Endothelial cell of umbilical vein (primary cell): Measurements from ENCODE around the gene TBPL1. TPM values are rescaled to one million over a fixed set of nuclear protein-coding genes. Genes with fewer than 3 reads are reported as not detected.

Experiments used
- BruUV-seq: library from RNA; stranded (reverse); fragments of 400-500 nt; replicated peaks from 2 replicates; lab custom pipeline; 2021; lab: Mats Ljungman, UMichigan
- CTCF ChIA-PET: fragments of 300-600, 350-600 bp; sonication (Branson Sonifier 250); formaldehyde crosslinking; loops from one replicate; lab custom pipeline; 2021; ENCODE audit warnings: antibody characterized with exemption, inconsistent platforms; lab: Charles Lee
- POLR2A ChIA-PET: fragments of 300-600, 350-600 bp; sonication (Branson Sonifier 250); formaldehyde crosslinking; loops from one replicate; lab custom pipeline; 2021; ENCODE audit warnings: antibody characterized with exemption, inconsistent platforms; lab: Charles Lee
- DNase-seq: peaks from one replicate; pipeline ENCODE4 v3.0.0-alpha.2; 2011; ENCODE audit warnings: low read depth, low spot score
- FAIRE-seq: peaks from 2 replicates; lab custom pipeline; 2011; peaks lifted over from hg19 to GRCh38; lab: Jason Lieb, UNC
- H2AFZ ChIP-seq: 2 replicates; pipeline ENCODE4 v1.6.0; 2012; ENCODE audit warnings: low read depth, low read length, control low read depth, inconsistent platforms
- H3K27ac ChIP-seq: 2 replicates; pipeline ENCODE4 v1.5.1; 2011; ENCODE audit warnings: low read depth, mild to moderate bottlenecking, control low read depth, low read length, moderate library complexity; ENCODE audit not compliant: insufficient read depth
- H3K27me3 ChIP-seq, 2 experiments: 2 replicates each; pipeline versions ENCODE4 v1.6.0 to v1.6.1; 2011; ENCODE audit warnings: low read length in 2 of 2, mixed read lengths in 1 of 2; ENCODE audit not compliant: control insufficient read depth in 2 of 2, insufficient read depth in 2 of 2
- H3K36me3 ChIP-seq, 2 experiments: 2 replicates in 1 of 2; 3 replicates in 1 of 2; pipeline ENCODE4 v1.5.1; 2011; ENCODE audit warnings: low read length in 2 of 2, mild to moderate bottlenecking in 1 of 2, moderate library complexity in 1 of 2; ENCODE audit not compliant: control insufficient read depth in 2 of 2, insufficient read depth in 2 of 2; ENCODE audit errors: extremely low read depth in 1 of 2
- H3K4me1 ChIP-seq: 3 replicates; pipeline ENCODE4 v1.5.1; 2011; ENCODE audit warnings: mild to moderate bottlenecking, low read length; ENCODE audit not compliant: control insufficient read depth, insufficient read depth; ENCODE audit errors: extremely low read depth
- H3K4me2 ChIP-seq: 2 replicates; pipeline ENCODE4 v1.6.1; 2011; ENCODE audit warnings: low read length, control low read depth, mixed read lengths; ENCODE audit not compliant: insufficient read depth
- H3K4me3 ChIP-seq, 3 experiments: fragments of 200-600 bp in 1 of 3; sonication (generic), shearing (Covaris generic) in 1 of 3; replicated peaks in 1 of 3; 2 replicates each; pipeline ENCODE4 v1.5.1; 2011 to 2016; ENCODE audit warnings: control low read depth in 3 of 3, low read length in 3 of 3, mild to moderate bottlenecking in 2 of 3, inconsistent platforms in 1 of 3, low read depth in 1 of 3, moderate library complexity in 1 of 3; ENCODE audit not compliant: insufficient read depth in 1 of 3
- H3K79me2 ChIP-seq: 2 replicates; pipeline ENCODE4 v1.6.0; 2012; ENCODE audit warnings: low read length, inconsistent platforms; ENCODE audit not compliant: control insufficient read depth, insufficient read depth
- H3K9ac ChIP-seq: replicated peaks from 2 replicates; pipeline ENCODE3; 2011; ENCODE audit warnings: low read length, control low read depth; ENCODE audit not compliant: insufficient read depth; ENCODE audit errors: extremely low read depth
- H3K9me1 ChIP-seq: replicated peaks from 3 replicates; pipeline ENCODE4 v1.6.0; 2011; ENCODE audit warnings: mild to moderate bottlenecking, low read length; ENCODE audit not compliant: control insufficient read depth, insufficient read depth; ENCODE audit errors: extremely low read depth
- H3K9me3 ChIP-seq: replicated peaks from 2 replicates; pipeline ENCODE4 v1.5.1; 2012; ENCODE audit warnings: low read length, inconsistent platforms; ENCODE audit not compliant: control insufficient read depth, insufficient read depth
- H4K20me1 ChIP-seq: replicated peaks from 2 replicates; pipeline ENCODE3; 2011; ENCODE audit warnings: mild to moderate bottlenecking, low read length; ENCODE audit not compliant: control insufficient read depth, insufficient read depth; ENCODE audit errors: extremely low read depth
- FOS ChIP-seq: IDR thresholded peaks from 2 replicates; pipeline ENCODE4 v1.6.1; 2011; ENCODE audit warnings: mild to moderate bottlenecking, low read length, moderate library complexity, borderline replicate concordance; ENCODE audit not compliant: insufficient read depth
- GATA2 ChIP-seq: IDR thresholded peaks from 2 replicates; pipeline ENCODE4 v1.7.0; 2011; ENCODE audit warnings: low read depth, mild to moderate bottlenecking, moderate library complexity, mixed read lengths, low read length; ENCODE audit not compliant: insufficient read length, insufficient read depth
- JUN ChIP-seq: IDR thresholded peaks from 2 replicates; pipeline ENCODE4 v1.6.1; 2011; ENCODE audit warnings: borderline replicate concordance, low read depth; ENCODE audit not compliant: insufficient read length, insufficient read depth
- MYC ChIP-seq: IDR thresholded peaks from one replicate; pipeline ENCODE4 v1.6.1; 2011; ENCODE audit warnings: mild to moderate bottlenecking, low read depth, low read length
- dilution Hi-C: fragments of 300-500 bp; cut with MboI; formaldehyde crosslinking; loops from one replicate; pipeline ENCODE4 v1.15.0; 2019; ENCODE audit warnings: low sequenced_read_pairs; ENCODE audit not compliant: extremely low pct_ligation_motif_present
- intact Hi-C: fragments of 100-400 bp; cut with micrococcal nuclease; formaldehyde crosslinking; loops from one replicate; pipeline ENCODE4 v1.10.0; 2022
- polyA plus RNA-seq, 4 experiments: library from polyadenylated mRNA; depleted of rRNA in 3 of 4; stranded (reverse) in 3 of 4; unstranded in 1 of 4; fragments of >200 nt; gene quantifications; 2 replicates each; pipeline versions ENCODE4 v1.2.1 to v1.2.3, GENCODE V29; 2011 to 2012; ENCODE audit warnings: missing spikeins in 1 of 4
- total RNA-seq: library from RNA; stranded (reverse); gene quantifications from 2 replicates; pipeline ENCODE4 v1.2.3, GENCODE V29; 2021
- TF ChIP-seq, protein P1 (sequence below), 2 donors: IDR thresholded peaks; 1 replicate in 1 of 2; 2 replicates in 1 of 2; pipeline ENCODE4 v1.5.1; 2011; ENCODE audit warnings: low read length in 2 of 2, mild to moderate bottlenecking in 2 of 2, moderate library complexity in 2 of 2, control low read depth in 1 of 2, inconsistent platforms in 1 of 2, low read depth in 1 of 2; ENCODE audit not compliant: insufficient read depth in 1 of 2; ENCODE audit errors: extremely low read depth in 1 of 2

TBPL1 gene
- total and polyA plus RNA-seq, 2 donors (not counting 3 experiments of a cell fraction or from before 2014, with no cell fraction given) = 19.6 to 31.2 TPM

DNA sequence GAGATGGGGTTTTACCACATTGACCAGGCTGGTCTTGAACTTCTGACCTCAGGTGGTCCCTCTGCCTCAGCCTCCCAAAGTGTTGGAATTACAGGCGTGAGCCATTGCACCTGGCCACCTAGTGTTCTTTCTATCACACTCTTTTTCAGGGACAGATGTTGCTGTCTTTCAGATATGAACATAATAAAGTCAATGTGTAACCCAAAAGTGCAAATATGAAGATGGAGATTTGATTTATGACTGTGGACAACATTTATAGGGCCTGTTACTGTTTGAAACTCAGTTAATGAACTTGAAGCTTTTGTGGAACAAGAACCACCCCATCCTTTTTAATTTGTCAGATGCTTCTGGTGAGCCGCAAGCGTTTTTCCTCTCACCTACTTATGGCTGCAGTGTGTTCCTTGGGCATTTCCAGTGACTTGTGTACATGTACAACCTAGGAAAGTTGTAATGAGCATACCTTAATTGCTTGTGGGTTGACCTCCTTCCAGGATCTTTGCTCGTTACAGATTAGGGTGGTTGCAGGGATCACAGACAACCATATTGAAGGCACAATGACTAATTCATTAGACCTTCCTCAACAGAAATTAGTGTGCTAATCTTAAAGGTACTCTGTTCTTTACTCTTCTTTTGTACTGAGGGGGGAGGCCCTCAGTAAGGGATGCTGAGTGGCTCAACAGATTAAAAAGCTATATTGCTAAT, 6.8 kb downstream of the TBPL1 start:
- H3K4me1 ChIP-seq = peaks cover 9% of the 10 kb centered on the region
- no peak for DNase-seq
- peaks cover 75% of the 10 kb centered on the region for H3K79me2 ChIP-seq
- FAIRE-seq = no peak
- H3K9me3 ChIP-seq = no peaks in the 10 kb centered on the region
- H3K27ac ChIP-seq = no peak overlapping the region
- dilution Hi-C loops = no loop called here
- H3K9me1 ChIP-seq = no peaks in the 10 kb centered on the region
- H2AFZ ChIP-seq = no peak overlapping the region
- no peaks in the 10 kb centered on the region for H3K36me3 ChIP-seq
- H3K9ac ChIP-seq = no peak overlapping the region
- POLR2A ChIA-PET = no interaction called here
- CTCF ChIA-PET = interaction anchor here (1.2 kb wide), 1 partner anchor 36 kb away, joined by 3 read pairs; no protein-coding TSS in a partner anchor
- intact Hi-C loops = no loop called here
- H4K20me1 ChIP-seq = peaks cover 10% of the 10 kb centered on the region
- BruUV-seq = no TSS peak
- no peak overlapping the region for H3K4me3 ChIP-seq
- H3K4me2 ChIP-seq = no peak overlapping the region
- no peaks in the 10 kb centered on the region for H3K27me3 ChIP-seq
- TF ChIP-seq FOS (no peak), JUN (no peak), MYC (no peak), GATA2 (no peak)
- TF ChIP-seq, protein P1, sequence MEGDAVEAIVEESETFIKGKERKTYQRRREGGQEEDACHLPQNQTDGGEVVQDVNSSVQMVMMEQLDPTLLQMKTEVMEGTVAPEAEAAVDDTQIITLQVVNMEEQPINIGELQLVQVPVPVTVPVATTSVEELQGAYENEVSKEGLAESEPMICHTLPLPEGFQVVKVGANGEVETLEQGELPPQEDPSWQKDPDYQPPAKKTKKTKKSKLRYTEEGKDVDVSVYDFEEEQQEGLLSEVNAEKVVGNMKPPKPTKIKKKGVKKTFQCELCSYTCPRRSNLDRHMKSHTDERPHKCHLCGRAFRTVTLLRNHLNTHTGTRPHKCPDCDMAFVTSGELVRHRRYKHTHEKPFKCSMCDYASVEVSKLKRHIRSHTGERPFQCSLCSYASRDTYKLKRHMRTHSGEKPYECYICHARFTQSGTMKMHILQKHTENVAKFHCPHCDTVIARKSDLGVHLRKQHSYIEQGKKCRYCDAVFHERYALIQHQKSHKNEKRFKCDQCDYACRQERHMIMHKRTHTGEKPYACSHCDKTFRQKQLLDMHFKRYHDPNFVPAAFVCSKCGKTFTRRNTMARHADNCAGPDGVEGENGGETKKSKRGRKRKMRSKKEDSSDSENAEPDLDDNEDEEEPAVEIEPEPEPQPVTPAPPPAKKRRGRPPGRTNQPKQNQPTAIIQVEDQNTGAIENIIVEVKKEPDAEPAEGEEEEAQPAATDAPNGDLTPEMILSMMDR (IDR thresholded peaks at IDR 0.05; ENCODE audit: extremely low read depth in 1 of 2, insufficient read depth in 1 of 2, low read depth in 1 of 2, low read length in 2 of 2) = no peak
